HL-60 (cell line): Measurements from ENCODE around the gene FBXO11.

Experiments
- GABPA ChIP-seq: IDR thresholded peaks from 2 replicates; pipeline ENCODE4 v1.6.1; 2012; ENCODE audit warnings: low read depth
- POLR2AphosphoS5 ChIP-seq: IDR thresholded peaks from 2 replicates; pipeline ENCODE4 v1.6.1; 2012; ENCODE audit warnings: low read depth
- REST ChIP-seq: IDR thresholded peaks from 2 replicates; pipeline ENCODE4 v1.6.1; 2012; ENCODE audit warnings: low read depth; ENCODE audit not compliant: insufficient replicate concordance
- TF ChIP-seq, protein P1 (sequence below): IDR thresholded peaks from one replicate; pipeline ENCODE4 v1.5.1; 2011; ENCODE audit warnings: low read length, control low read depth, inconsistent platforms; ENCODE audit not compliant: insufficient read depth

- no peak for TF ChIP-seq POLR2AphosphoS5
- TF ChIP-seq GABPA = no peak
- TF ChIP-seq, protein P1, sequence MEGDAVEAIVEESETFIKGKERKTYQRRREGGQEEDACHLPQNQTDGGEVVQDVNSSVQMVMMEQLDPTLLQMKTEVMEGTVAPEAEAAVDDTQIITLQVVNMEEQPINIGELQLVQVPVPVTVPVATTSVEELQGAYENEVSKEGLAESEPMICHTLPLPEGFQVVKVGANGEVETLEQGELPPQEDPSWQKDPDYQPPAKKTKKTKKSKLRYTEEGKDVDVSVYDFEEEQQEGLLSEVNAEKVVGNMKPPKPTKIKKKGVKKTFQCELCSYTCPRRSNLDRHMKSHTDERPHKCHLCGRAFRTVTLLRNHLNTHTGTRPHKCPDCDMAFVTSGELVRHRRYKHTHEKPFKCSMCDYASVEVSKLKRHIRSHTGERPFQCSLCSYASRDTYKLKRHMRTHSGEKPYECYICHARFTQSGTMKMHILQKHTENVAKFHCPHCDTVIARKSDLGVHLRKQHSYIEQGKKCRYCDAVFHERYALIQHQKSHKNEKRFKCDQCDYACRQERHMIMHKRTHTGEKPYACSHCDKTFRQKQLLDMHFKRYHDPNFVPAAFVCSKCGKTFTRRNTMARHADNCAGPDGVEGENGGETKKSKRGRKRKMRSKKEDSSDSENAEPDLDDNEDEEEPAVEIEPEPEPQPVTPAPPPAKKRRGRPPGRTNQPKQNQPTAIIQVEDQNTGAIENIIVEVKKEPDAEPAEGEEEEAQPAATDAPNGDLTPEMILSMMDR = no peak
- no peak for TF ChIP-seq REST
Measured at GRCh38 chr2:47868611-47869352, 37.5 kb downstream of the FBXO11 start.
